ENCODE results near the gene SLC35A3.
A peak's percentile ranks its signal among the peaks of the same experiment; 100 is the strongest.

The SLC35A3 gene

GRCh38 chr1:99992044-99992722, 22.4 kb downstream of the SLC35A3 start:
- no peak overlapping the region for H3K4me3 Mint-ChIP-seq
- no peaks in the 10 kb centered on the region for H3K27me3 Mint-ChIP-seq
- H3K4me1 Mint-ChIP-seq (ENCODE audit: low read depth) = peaks cover 8% of the 10 kb centered on the region
- peaks cover 7% of the 10 kb centered on the region for H3K9me3 Mint-ChIP-seq
- H3K27ac Mint-ChIP-seq = no peak overlapping the region
- DNase-seq = no peak
- peaks cover 61% of the 10 kb centered on the region for H3K36me3 Mint-ChIP-seq (ENCODE audit: low read depth)

- no peak overlapping the region for H3K27ac Mint-ChIP-seq
- no peak overlapping the region for H3K4me3 Mint-ChIP-seq
- H3K4me1 Mint-ChIP-seq (ENCODE audit: low read depth) = peaks cover 8% of the 10 kb centered on the region
- H3K9me3 Mint-ChIP-seq = peaks cover 7% of the 10 kb centered on the region
- no peaks in the 10 kb centered on the region for H3K27me3 Mint-ChIP-seq
- DNase-seq = no peak
- H3K36me3 Mint-ChIP-seq (ENCODE audit: low read depth) = peaks cover 61% of the 10 kb centered on the region
Observed at GRCh38 chr1:99992760-99993467, 23.1 kb downstream of the SLC35A3 start.

- peaks cover 7% of the 10 kb centered on the region for H3K9me3 Mint-ChIP-seq
- H3K4me1 Mint-ChIP-seq (ENCODE audit: low read depth) = peaks cover 8% of the 10 kb centered on the region
- H3K27me3 Mint-ChIP-seq = no peaks in the 10 kb centered on the region
- DNase-seq = no peak
- H3K4me3 Mint-ChIP-seq = no peak overlapping the region
- no peak overlapping the region for H3K27ac Mint-ChIP-seq
- H3K36me3 Mint-ChIP-seq (ENCODE audit: low read depth) = peaks cover 65% of the 10 kb centered on the region
Observed at GRCh38 chr1:99993468-99993845, 23.7 kb downstream of the SLC35A3 start.

- no peaks in the 10 kb centered on the region for H3K27me3 Mint-ChIP-seq
- no peak overlapping the region for H3K4me3 Mint-ChIP-seq
- no peak overlapping the region for H3K27ac Mint-ChIP-seq
- H3K4me1 Mint-ChIP-seq (ENCODE audit: low read depth) = peaks cover 8% of the 10 kb centered on the region
- peaks cover 66% of the 10 kb centered on the region for H3K36me3 Mint-ChIP-seq (ENCODE audit: low read depth)
- DNase-seq = no peak
- H3K9me3 Mint-ChIP-seq = peaks cover 7% of the 10 kb centered on the region
Observed at GRCh38 chr1:99994496-99994895, 24.7 kb downstream of the SLC35A3 start.

- H3K4me3 Mint-ChIP-seq = no peak overlapping the region
- no peak for DNase-seq
- H3K27ac Mint-ChIP-seq = no peak overlapping the region
- H3K4me1 Mint-ChIP-seq (ENCODE audit: low read depth) = peaks cover 17% of the 10 kb centered on the region
- H3K9me3 Mint-ChIP-seq = peaks cover 2% of the 10 kb centered on the region
- H3K36me3 Mint-ChIP-seq (ENCODE audit: low read depth) = peaks cover 67% of the 10 kb centered on the region
- H3K27me3 Mint-ChIP-seq = no peaks in the 10 kb centered on the region
Observed at GRCh38 chr1:99996951-99997350, 27.2 kb downstream of the SLC35A3 start.

- no peaks in the 10 kb centered on the region for H3K9me3 Mint-ChIP-seq
- no peak for DNase-seq
- no peaks in the 10 kb centered on the region for H3K27me3 Mint-ChIP-seq
- H3K4me3 Mint-ChIP-seq = no peak overlapping the region
- peaks cover 14% of the 10 kb centered on the region for H3K4me1 Mint-ChIP-seq (ENCODE audit: low read depth)
- no peak overlapping the region for H3K27ac Mint-ChIP-seq
- peaks cover 69% of the 10 kb centered on the region for H3K36me3 Mint-ChIP-seq (ENCODE audit: low read depth)
Observed at GRCh38 chr1:100001462-100001861, 31.7 kb downstream of the SLC35A3 start.

GRCh38 chr1:100005424-100005823, 35.6 kb downstream of the SLC35A3 start:
- H3K9me3 Mint-ChIP-seq = no peaks in the 10 kb centered on the region
- H3K4me3 Mint-ChIP-seq = no peak overlapping the region
- H3K4me1 Mint-ChIP-seq (ENCODE audit: low read depth) = peaks cover 12% of the 10 kb centered on the region
- DNase-seq = no peak
- H3K27ac Mint-ChIP-seq = no peak overlapping the region
- H3K36me3 Mint-ChIP-seq (ENCODE audit: low read depth) = peaks cover 66% of the 10 kb centered on the region
- no peaks in the 10 kb centered on the region for H3K27me3 Mint-ChIP-seq

- no peak for DNase-seq
Observed at GRCh38 chr1:100006688-100007087, 36.9 kb downstream of the SLC35A3 start.

GRCh38 chr1:100009458-100009857, 39.7 kb downstream of the SLC35A3 start:
- Mint-ChIP-seq H3K27me3 (no peaks in the 10 kb centered on the region), H3K9me3 (no peaks in the 10 kb centered on the region), H3K27ac (no peak overlapping the region), H3K4me1 (ENCODE audit: low read depth) (no peaks in the 10 kb centered on the region), H3K4me3 (no peak overlapping the region), H3K36me3 (ENCODE audit: low read depth) (peaks cover 44% of the 10 kb centered on the region)
- DNase-seq = no peak

More at GRCh38 chr1:100006688-100007087, 36.9 kb downstream of the SLC35A3 start:
- peaks cover 6% of the 10 kb centered on the region for H3K4me1 Mint-ChIP-seq (ENCODE audit: low read depth)
- no peak overlapping the region for H3K4me3 Mint-ChIP-seq
- no peaks in the 10 kb centered on the region for H3K9me3 Mint-ChIP-seq
- H3K36me3 Mint-ChIP-seq (ENCODE audit: low read depth) = peaks cover 58% of the 10 kb centered on the region
- H3K27me3 Mint-ChIP-seq = no peaks in the 10 kb centered on the region
- H3K27ac Mint-ChIP-seq = no peak overlapping the region

GRCh38 chr1:100010804-100011203, 41.0 kb downstream of the SLC35A3 start:
- Mint-ChIP-seq H3K36me3 (ENCODE audit: low read depth) (peaks cover 43% of the 10 kb centered on the region), H3K9me3 (no peaks in the 10 kb centered on the region), H3K27me3 (no peaks in the 10 kb centered on the region), H3K4me3 (no peak overlapping the region), H3K27ac (no peak overlapping the region), H3K4me1 (ENCODE audit: low read depth) (no peaks in the 10 kb centered on the region)
- no peak for DNase-seq

- Mint-ChIP-seq H3K27me3 (no peaks in the 10 kb centered on the region), H3K4me3 (no peak overlapping the region), H3K4me1 (ENCODE audit: low read depth) (no peaks in the 10 kb centered on the region), H3K27ac (no peak overlapping the region), H3K36me3 (ENCODE audit: low read depth) (peaks cover 45% of the 10 kb centered on the region), H3K9me3 (no peaks in the 10 kb centered on the region)
- DNase-seq = no peak
Observed at GRCh38 chr1:100019220-100019619, 49.4 kb downstream of the SLC35A3 start.

GRCh38 chr1:100023482-100023881, 53.7 kb downstream of the SLC35A3 start:
- Mint-ChIP-seq H3K27ac (no peak overlapping the region), H3K9me3 (no peaks in the 10 kb centered on the region), H3K4me1 (ENCODE audit: low read depth) (peaks cover 3% of the 10 kb centered on the region), H3K36me3 (ENCODE audit: low read depth) (peaks cover 26% of the 10 kb centered on the region), H3K27me3 (no peaks in the 10 kb centered on the region), H3K4me3 (no peak overlapping the region)
- no peak for DNase-seq

GRCh38 chr1:100027212-100027611, 57.4 kb downstream of the SLC35A3 start:
- no peaks in the 10 kb centered on the region for H3K9me3 Mint-ChIP-seq
- no peak for DNase-seq
- no peak overlapping the region for H3K27ac Mint-ChIP-seq
- H3K36me3 Mint-ChIP-seq (ENCODE audit: low read depth) = peaks cover 8% of the 10 kb centered on the region
- no peaks in the 10 kb centered on the region for H3K27me3 Mint-ChIP-seq
- H3K4me3 Mint-ChIP-seq = no peak overlapping the region
- peaks cover 13% of the 10 kb centered on the region for H3K4me1 Mint-ChIP-seq (ENCODE audit: low read depth)

- peaks cover 13% of the 10 kb centered on the region for H3K4me1 Mint-ChIP-seq (ENCODE audit: low read depth)
- peak overlapping the region; percentile 80 for H3K27ac Mint-ChIP-seq
- H3K4me3 Mint-ChIP-seq = no peak overlapping the region
- peaks cover 2% of the 10 kb centered on the region for H3K36me3 Mint-ChIP-seq (ENCODE audit: low read depth)
- DNase-seq = no peak
- H3K9me3 Mint-ChIP-seq = no peaks in the 10 kb centered on the region
- no peaks in the 10 kb centered on the region for H3K27me3 Mint-ChIP-seq
Observed at GRCh38 chr1:100028765-100029164, 59.0 kb downstream of the SLC35A3 start.

- H3K4me3 Mint-ChIP-seq = no peak overlapping the region
- peaks cover 41% of the 10 kb centered on the region for H3K36me3 Mint-ChIP-seq (ENCODE audit: low read depth)
- peaks cover 27% of the 10 kb centered on the region for H3K4me1 Mint-ChIP-seq (ENCODE audit: low read depth)
- H3K27me3 Mint-ChIP-seq = no peaks in the 10 kb centered on the region
- DNase-seq = no peak
- no peaks in the 10 kb centered on the region for H3K9me3 Mint-ChIP-seq
- H3K27ac Mint-ChIP-seq = peak overlapping the region; percentile 5
Observed at GRCh38 chr1:100034470-100034869, 64.7 kb downstream of the SLC35A3 start.

Measured in activated T-cell treated with anti-CD3 and anti-CD28 coated beads, Interleukin-2, amount 50 U/mL, for 24 hours (primary cell).